ENCODE results near the gene VWA8.

DNA sequence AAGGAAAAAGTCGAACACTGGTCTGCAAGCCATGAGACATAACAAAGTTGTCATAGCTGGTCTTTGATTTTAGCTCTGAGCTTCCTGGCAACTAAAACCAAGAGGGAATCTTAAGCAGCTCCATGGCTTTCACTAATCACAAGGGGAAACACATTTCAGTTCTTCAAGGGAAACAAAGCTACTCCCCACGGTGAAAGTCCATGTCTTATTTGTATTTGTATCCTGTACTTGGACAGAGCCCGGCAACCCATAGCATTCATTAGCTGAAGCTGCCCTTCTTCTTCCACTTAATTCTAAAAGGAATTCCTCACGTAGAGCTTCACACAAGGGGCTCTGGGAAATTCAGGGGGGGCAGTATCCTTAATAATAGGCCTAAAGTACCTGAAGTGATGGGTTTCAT, 374.7 kb downstream of the VWA8 start:
- TF ChIP-seq, protein P1, sequence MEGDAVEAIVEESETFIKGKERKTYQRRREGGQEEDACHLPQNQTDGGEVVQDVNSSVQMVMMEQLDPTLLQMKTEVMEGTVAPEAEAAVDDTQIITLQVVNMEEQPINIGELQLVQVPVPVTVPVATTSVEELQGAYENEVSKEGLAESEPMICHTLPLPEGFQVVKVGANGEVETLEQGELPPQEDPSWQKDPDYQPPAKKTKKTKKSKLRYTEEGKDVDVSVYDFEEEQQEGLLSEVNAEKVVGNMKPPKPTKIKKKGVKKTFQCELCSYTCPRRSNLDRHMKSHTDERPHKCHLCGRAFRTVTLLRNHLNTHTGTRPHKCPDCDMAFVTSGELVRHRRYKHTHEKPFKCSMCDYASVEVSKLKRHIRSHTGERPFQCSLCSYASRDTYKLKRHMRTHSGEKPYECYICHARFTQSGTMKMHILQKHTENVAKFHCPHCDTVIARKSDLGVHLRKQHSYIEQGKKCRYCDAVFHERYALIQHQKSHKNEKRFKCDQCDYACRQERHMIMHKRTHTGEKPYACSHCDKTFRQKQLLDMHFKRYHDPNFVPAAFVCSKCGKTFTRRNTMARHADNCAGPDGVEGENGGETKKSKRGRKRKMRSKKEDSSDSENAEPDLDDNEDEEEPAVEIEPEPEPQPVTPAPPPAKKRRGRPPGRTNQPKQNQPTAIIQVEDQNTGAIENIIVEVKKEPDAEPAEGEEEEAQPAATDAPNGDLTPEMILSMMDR (IDR thresholded peaks at IDR 0.05): no peak
- TF ChIP-seq POLR2A (IDR thresholded peaks at IDR 0.05): no peak

Data from thyroid gland (tissue), 4 donors.